Upper lobe of left lung (tissue), 6 donors: ENCODE data around the gene FCGBP. TPM values are rescaled to one million over a fixed set of nuclear protein-coding genes. Genes with fewer than 3 reads are reported as not detected.
A peak's percentile ranks its signal among the peaks of the same experiment; 100 is the strongest.

ENCODE experiments used
- ATAC-seq, 2 donors: fragments of 200-7000 bp; cut with Tn5 transposase; one replicate each; pipeline ENCODE4 v1.9.1; 2022; ENCODE audit warnings: mild to moderate bottlenecking in 2 of 2, moderate library complexity in 2 of 2; ENCODE audit not compliant: low FRiP score in 2 of 2
- DNase-seq, 2 donors: peaks; one replicate each; pipeline ENCODE4 v3.0.0-alpha.2; 2019 to 2020
- H3K27ac ChIP-seq, 4 donors: fragments of 200-600 bp; sonication (generic); one replicate each; pipeline ENCODE4 v1.5.1; 2016 to 2019
- H3K27me3 ChIP-seq, 4 donors: fragments of 200-600 bp; sonication (generic); one replicate each; pipeline ENCODE4 v1.5.1; 2017 to 2019
- H3K36me3 ChIP-seq, 4 donors: fragments of 200-600 bp; sonication (generic); one replicate each; pipeline ENCODE4 v1.5.1; 2016 to 2019
- H3K4me1 ChIP-seq, 4 donors: fragments of 200-600 bp; sonication (generic); one replicate each; pipeline ENCODE4 v1.5.1; 2018 to 2019
- H3K4me3 ChIP-seq, 4 donors: fragments of 200-600 bp; sonication (generic); one replicate each; pipeline ENCODE4 v1.5.1; 2017 to 2019; ENCODE audit warnings: mild to moderate bottlenecking in 2 of 4, moderate library complexity in 1 of 4
- H3K9me3 ChIP-seq, 4 donors: fragments of 200-600 bp; sonication (generic); one replicate each; pipeline ENCODE4 v1.5.1; 2018 to 2019
- EP300 ChIP-seq, 4 donors: sonication (generic); formaldehyde crosslinking; IDR thresholded peaks; one replicate each; pipeline ENCODE4 v1.5.1; 2017; ENCODE audit warnings: antibody characterized with exemption in 4 of 4, control low read depth in 2 of 4
- POLR2A ChIP-seq, 4 donors: fragments of 450-650 bp; IDR thresholded peaks; one replicate each; pipeline ENCODE4 v1.5.1; 2016 to 2017; ENCODE audit warnings: antibody characterized with exemption in 4 of 4, mild to moderate bottlenecking in 2 of 4
- POLR2AphosphoS5 ChIP-seq, 2 donors: sonication (generic); formaldehyde crosslinking; IDR thresholded peaks; one replicate each; pipeline ENCODE4 v1.5.1; 2017; ENCODE audit warnings: antibody characterized with exemption in 2 of 2
- WGBS, 2 donors: methylation state at CpG; one replicate each; pipeline ENCODE4 v1.1.5; 2017 to 2018; 5-methylcytosine and 5-hydroxymethylcytosine counted together
- total RNA-seq, 6 donors: library from RNA; depleted of rRNA in 4 of 6; stranded (reverse); fragments of >200 nt in 4 of 6; gene quantifications; one replicate each; pipeline versions ENCODE4 v1.1.0 to v1.2.1, GENCODE V29; 2016 to 2021
- TF ChIP-seq, protein P1 (sequence below), 6 experiments: fragments of 450-650 bp in 4 of 6; fragments of 200-600 bp in 2 of 6; sonication (generic) in 2 of 6; IDR thresholded peaks; one replicate each; pipeline ENCODE4 v1.5.1; 2016 to 2019; ENCODE audit warnings: antibody characterized with exemption in 6 of 6
- donor health status: DM: no; HTN: no; CAD: no; lungs with moderate emphysema.
- donor health status: DM: no; HTN: yes; CAD: no; lungs with severe emphysema.

Gene FCGBP
- total RNA-seq, 6 donors from 2014 or later, result 7.0 to 27.2 (median 14.3) TPM

DNA sequence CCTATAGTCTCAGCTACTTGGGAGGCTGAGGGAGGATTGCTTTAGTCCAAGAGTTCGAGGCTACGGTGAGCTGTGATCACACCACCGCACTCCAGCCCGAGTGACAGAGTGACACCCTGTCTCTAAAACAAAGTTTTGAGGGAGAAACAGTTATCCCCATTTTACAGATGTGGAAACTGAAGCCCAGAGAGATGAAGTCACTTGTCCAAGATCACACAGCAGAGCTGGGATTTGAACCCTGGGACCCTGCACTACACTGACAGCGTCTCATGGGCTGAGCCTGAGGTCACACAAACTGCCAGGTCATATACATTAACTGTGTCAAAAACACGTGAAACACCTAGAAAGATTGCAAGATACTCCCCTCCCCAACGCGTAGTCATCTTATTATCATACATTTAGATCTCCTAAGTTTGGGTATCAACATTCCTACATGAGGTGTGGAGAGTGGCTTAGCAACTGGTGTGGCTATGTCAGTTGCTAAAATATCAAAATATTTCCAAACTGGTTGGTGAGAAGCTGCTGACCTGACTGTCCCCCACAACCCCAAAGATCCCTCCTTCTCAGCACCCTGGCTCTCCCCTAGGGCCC lies 8.2 kb downstream of the FCGBP start:
- no peak for ATAC-seq
- H3K27ac ChIP-seq, result no peak overlapping the region

DNA sequence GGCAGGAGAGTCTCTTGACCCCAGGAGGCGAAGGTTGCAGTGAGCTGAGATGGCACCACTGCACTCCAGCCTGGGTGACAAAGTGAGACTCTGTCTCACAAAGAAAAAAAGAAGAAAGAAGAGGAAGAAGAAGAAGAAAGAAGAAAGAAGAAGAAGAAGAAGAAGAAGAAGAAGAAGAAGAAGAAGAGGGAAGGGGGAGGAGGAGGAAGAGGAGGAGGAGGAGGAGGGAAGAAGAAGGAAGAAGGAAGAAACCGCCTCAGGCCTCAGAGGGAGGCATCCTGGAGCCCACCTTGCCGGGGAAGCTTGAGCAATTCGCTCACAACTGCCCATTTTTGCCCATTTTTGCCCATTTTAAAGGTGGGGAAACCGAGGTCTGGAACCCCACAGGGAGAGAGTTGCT lies 9.5 kb downstream of the FCGBP start:
- Histone ChIP-seq H3K27ac (no peak overlapping the region), H3K4me3 (no peak overlapping the region), H3K4me1 (peaks cover 0 to 3% (median 0%) of the 10 kb centered on the region in 4 donors), H3K27me3 (no peaks in the 10 kb centered on the region), H3K9me3 (no peaks in the 10 kb centered on the region), H3K36me3 (no peaks in the 10 kb centered on the region)
- WGBS, 2 donors, result 73 to 86% methylated on average over 5 of the region's 5 CpGs
- ATAC-seq (no peak), DNase-seq (no peak)
- no peak for TF ChIP-seq EP300 (IDR thresholded peaks at IDR 0.05)
- TF ChIP-seq POLR2A (IDR thresholded peaks at IDR 0.05), result no peak
- TF ChIP-seq, protein P1, sequence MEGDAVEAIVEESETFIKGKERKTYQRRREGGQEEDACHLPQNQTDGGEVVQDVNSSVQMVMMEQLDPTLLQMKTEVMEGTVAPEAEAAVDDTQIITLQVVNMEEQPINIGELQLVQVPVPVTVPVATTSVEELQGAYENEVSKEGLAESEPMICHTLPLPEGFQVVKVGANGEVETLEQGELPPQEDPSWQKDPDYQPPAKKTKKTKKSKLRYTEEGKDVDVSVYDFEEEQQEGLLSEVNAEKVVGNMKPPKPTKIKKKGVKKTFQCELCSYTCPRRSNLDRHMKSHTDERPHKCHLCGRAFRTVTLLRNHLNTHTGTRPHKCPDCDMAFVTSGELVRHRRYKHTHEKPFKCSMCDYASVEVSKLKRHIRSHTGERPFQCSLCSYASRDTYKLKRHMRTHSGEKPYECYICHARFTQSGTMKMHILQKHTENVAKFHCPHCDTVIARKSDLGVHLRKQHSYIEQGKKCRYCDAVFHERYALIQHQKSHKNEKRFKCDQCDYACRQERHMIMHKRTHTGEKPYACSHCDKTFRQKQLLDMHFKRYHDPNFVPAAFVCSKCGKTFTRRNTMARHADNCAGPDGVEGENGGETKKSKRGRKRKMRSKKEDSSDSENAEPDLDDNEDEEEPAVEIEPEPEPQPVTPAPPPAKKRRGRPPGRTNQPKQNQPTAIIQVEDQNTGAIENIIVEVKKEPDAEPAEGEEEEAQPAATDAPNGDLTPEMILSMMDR (IDR thresholded peaks at IDR 0.05), result no peak
- TF ChIP-seq POLR2AphosphoS5 (IDR thresholded peaks at IDR 0.05), result no peak

More for the DNA sequence above, 8.2 kb downstream of the FCGBP start:
- no peaks in the 10 kb centered on the region for H3K36me3 ChIP-seq
- WGBS, 2 donors, result 81 to 90% methylated on average over 8 of the region's 8 CpGs
- TF ChIP-seq POLR2A (IDR thresholded peaks at IDR 0.05) (no peak), EP300 (IDR thresholded peaks at IDR 0.05) (no peak), POLR2AphosphoS5 (IDR thresholded peaks at IDR 0.05) (no peak)
- TF ChIP-seq, protein P1 (IDR thresholded peaks at IDR 0.05), result no peak
- no peaks in the 10 kb centered on the region for H3K27me3 ChIP-seq
- H3K4me3 ChIP-seq, result no peak overlapping the region
- H3K9me3 ChIP-seq, result no peaks in the 10 kb centered on the region
- no peak for DNase-seq
- H3K4me1 ChIP-seq, result peaks cover 0 to 3% (median 0%) of the 10 kb centered on the region in 4 donors

GRCh38 chr19:39924389-39924788 lies 10.0 kb downstream of the FCGBP start:
- peaks cover 0 to 3% (median 0%) of the 10 kb centered on the region in 4 donors for H3K4me1 ChIP-seq
- no peaks in the 10 kb centered on the region for H3K27me3 ChIP-seq
- no peak for TF ChIP-seq POLR2A (IDR thresholded peaks at IDR 0.05)
- TF ChIP-seq EP300 (IDR thresholded peaks at IDR 0.05), result no peak
- no peak for TF ChIP-seq POLR2AphosphoS5 (IDR thresholded peaks at IDR 0.05)
- TF ChIP-seq, protein P1 (IDR thresholded peaks at IDR 0.05), result no peak
- no peaks in the 10 kb centered on the region for H3K36me3 ChIP-seq
- H3K4me3 ChIP-seq, result no peak overlapping the region
- no peak overlapping the region for H3K27ac ChIP-seq
- no peaks in the 10 kb centered on the region for H3K9me3 ChIP-seq
- ATAC-seq (no peak), DNase-seq (peak in 1 of 2 donors; percentile 71)
- WGBS, 2 donors, result 95 to 96% methylated on average over 35 to 37 of the region's 37 CpGs

DNA sequence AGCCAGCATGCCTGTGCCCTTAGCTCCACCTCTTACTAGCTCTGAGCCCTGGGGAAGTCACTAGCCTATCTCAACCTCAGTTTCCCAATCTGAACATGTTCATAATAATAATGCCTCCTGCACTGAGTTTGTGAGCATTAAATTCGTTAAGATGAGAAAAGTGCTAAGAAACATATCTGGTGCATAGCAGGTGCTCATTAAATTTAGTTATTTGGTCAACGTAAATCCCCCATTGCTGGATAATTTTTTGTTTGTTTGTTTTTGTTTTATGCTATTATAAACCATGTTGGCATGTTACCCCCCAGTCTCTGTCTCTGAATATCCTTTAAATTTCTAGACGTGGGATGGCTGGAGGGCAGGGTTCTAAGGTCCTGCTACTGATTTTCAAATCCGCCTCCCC lies 10.6 kb downstream of the FCGBP start:
- Histone ChIP-seq H3K9me3 (no peaks in the 10 kb centered on the region), H3K4me3 (no peak overlapping the region), H3K27ac (no peak overlapping the region), H3K4me1 (peaks cover 0 to 3% (median 0%) of the 10 kb centered on the region in 4 donors), H3K27me3 (no peaks in the 10 kb centered on the region), H3K36me3 (no peaks in the 10 kb centered on the region)
- ATAC-seq (no peak), DNase-seq (no peak)
- WGBS, 2 donors, result 79 to 81% methylated on average over 4 of the region's 4 CpGs
- no peak for TF ChIP-seq POLR2AphosphoS5 (IDR thresholded peaks at IDR 0.05)
- TF ChIP-seq, protein P1 (IDR thresholded peaks at IDR 0.05), result no peak
- TF ChIP-seq POLR2A (IDR thresholded peaks at IDR 0.05), result no peak
- TF ChIP-seq EP300 (IDR thresholded peaks at IDR 0.05), result no peak

GRCh38 chr19:39919976-39920375 lies 14.5 kb downstream of the FCGBP start:
- Histone ChIP-seq H3K36me3 (no peaks in the 10 kb centered on the region), H3K27ac (no peak overlapping the region), H3K4me3 (no peak overlapping the region), H3K27me3 (no peaks in the 10 kb centered on the region), H3K4me1 (no peaks in the 10 kb centered on the region), H3K9me3 (no peaks in the 10 kb centered on the region)
- no peak for TF ChIP-seq POLR2A (IDR thresholded peaks at IDR 0.05)
- TF ChIP-seq EP300 (IDR thresholded peaks at IDR 0.05), result no peak
- TF ChIP-seq, protein P1 (IDR thresholded peaks at IDR 0.05), result no peak
- TF ChIP-seq POLR2AphosphoS5 (IDR thresholded peaks at IDR 0.05), result no peak
- WGBS, 2 donors, result 91 to 92% methylated on average over 6 of the region's 6 CpGs
- no peak for DNase-seq
- no peak for ATAC-seq
